SK-N-DZ (cell line): ENCODE results near the gene INSYN2B.
A peak's percentile ranks its signal among the peaks of the same experiment; 100 is the strongest.

Experiments
- DNase-seq: peaks from one replicate; pipeline ENCODE4 v3.0.0-alpha.2; 2015; ENCODE audit warnings: low spot score

Gene INSYN2B

DNA sequence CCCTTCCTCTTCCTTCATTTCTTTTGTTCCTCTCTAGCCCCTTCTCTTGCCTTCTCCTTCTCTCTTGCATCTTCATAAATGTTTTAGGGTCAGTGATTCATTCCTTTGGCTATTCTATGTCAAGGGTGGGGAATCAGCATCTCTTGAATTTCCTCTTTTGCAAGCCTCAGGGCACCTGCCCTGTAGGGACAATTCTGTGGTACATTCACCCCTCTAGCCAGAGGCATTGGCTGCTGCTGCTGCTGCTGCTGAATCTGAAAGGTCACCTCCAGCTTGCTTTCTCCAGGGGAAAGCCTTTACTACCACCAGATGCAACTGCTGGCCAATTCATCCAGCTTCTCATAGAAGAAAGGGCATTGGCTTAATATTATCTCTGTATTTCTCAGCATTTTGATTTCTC, 87.3 kb downstream of the INSYN2B start:
- no peak for DNase-seq

GRCh38 chr5:169889572-169889971, 90.7 kb downstream of the INSYN2B start:
- no peak for DNase-seq

GRCh38 chr5:169886677-169887076, 93.6 kb downstream of the INSYN2B start:
- DNase-seq: no peak

GRCh38 chr5:169886033-169886432, 94.3 kb downstream of the INSYN2B start:
- DNase-seq: no peak

- DNase-seq: no peak
Observed at GRCh38 chr5:169881702-169882303, 98.5 kb downstream of the INSYN2B start.

DNA sequence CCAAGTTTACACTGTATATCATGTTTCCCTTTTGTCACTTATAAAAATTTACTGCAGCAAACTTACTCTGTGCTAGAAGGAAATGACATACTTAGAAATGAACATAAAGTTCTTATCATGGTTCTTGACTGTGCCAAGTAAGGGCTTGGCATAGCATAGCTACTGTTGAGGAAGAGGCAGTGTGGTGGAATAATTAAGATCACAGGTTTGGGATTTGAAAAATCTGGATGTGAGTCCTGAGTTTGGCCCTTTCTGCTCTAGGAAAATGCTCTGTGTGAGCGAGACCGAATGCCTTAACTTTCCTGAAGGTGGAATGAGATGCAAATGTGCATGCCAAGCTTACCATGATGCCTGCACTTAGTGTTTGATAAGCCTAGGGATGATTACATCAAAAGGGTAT, 99.5 kb downstream of the INSYN2B start:
- DNase-seq: no peak

DNA sequence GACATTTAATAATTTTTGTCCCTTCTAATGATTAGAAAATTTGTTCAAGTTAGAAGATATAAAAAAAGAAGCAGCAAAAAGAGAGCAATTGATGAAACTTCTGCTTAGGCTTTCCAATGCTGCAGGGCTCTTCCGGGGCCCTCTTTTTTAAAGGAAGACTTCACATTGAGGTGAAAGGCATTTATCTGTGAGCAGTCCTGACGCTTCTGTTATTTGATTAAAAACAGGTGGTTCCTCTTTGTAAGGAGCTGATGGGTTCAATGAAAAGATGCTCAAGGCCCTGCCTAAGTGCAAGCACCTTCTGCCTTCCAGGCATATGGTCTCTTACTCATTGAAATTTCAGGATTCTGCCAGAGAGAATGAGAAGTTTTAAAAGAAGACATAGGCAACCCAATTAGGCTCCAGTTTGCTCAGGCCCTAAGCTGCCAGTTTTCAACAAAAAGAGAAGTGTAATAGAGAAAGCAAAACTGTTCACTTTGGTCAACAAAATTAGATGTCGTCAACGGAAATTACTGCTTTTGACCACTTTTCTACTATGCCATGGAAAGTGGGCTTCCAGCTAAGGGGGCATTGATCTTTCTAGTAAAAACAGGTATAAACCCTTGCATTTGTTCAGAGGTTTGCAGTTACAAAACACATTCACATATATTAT, 100.2 kb downstream of the INSYN2B start:
- DNase-seq: peak; percentile 19

DNA sequence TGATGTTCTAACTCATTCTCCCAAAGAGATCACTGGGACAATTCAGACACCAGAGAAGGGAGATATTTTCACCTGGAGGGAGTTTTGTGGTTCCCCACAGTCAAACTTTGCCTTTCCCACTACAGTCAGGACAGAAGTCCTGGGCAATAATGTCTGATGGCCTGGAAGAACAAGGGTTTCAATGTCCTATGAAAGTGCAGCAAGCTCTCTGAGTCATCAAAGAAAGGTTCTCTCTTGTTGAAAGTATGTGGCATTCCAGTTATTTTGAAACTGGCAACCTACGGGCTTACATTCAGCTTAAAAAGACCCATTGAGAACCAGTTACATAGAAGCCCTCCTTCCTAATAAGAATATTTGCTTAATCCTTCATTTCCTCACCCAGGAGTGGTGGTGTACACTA, 103.9 kb downstream of the INSYN2B start:
- DNase-seq: no peak

- DNase-seq: no peak
Observed at GRCh38 chr5:169875731-169876130, 104.6 kb downstream of the INSYN2B start.

GRCh38 chr5:169875091-169875728, 105.1 kb downstream of the INSYN2B start:
- DNase-seq: no peak

DNA sequence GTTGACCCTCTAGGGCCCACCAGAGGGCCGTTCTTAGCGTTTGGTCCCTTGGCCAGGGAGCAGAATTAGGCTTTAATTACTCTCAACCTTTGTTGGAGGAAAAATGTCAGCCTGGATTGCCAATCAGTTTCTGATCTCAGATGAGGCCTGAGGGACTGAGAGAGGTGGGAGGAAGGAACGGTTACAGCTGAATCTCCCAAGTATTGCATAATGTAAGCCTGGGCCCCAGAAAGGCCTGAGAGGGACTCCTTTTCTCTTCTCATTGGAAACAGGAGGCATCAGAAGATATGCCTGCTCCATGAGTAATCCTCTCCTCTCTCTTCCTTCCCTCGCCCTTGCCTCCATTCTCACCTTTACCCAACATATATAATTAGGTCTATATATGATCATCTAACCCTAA, 105.7 kb downstream of the INSYN2B start:
- no peak for DNase-seq

- DNase-seq: no peak
Observed at GRCh38 chr5:169873642-169874041, 106.7 kb downstream of the INSYN2B start.

DNA sequence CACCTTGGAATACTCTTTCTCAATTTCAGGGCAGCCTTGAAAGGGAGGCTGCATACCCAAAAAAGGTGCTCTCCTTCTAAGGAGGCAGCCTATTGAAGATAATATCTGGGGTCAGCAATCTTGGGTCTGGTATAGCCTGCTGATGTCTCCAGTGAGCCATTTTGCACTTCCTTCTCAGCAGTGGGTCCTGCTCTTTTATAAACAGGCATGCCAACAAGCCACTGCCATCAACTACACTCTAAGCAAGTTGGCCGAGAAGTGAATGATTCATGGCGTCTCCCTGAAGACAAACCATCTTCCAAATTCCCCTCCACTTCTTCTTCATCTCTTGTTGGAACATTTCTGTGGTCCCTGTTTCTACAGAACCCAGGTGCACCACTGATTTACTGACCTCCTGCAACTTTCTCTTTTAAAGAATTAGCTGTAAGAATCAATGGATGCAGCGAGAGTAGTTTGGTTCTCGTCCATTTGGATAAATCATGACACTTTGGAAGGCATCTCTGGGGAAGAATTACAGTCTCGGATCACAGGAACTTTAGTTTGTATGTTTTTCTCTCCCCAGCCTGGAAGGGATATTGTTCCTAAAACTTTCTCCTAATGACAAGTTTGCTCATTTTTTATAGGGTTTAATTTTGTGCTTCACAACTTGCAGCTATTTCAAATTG, 108.3 kb downstream of the INSYN2B start:
- DNase-seq: no peak

- DNase-seq: no peak
Observed at GRCh38 chr5:169870211-169870610, 110.1 kb downstream of the INSYN2B start.

DNA sequence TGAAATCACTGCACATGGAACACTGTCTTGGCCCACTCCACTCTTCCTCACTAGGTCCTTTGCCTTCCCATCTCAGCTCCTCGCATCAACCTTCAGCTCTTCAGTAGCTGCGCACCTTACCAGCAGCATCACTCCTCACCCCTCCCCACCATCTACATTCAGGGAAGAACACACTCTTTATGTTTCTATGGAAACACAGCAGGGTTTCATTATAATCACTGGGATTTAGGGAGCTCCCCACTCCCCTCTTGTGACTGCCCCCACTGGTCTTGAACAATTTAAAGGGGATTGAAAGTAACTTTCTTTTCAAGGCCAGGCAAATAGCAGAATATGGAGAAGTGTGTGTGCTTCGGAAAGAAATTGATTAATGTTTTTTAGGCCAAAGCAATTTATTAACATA, 111.2 kb downstream of the INSYN2B start:
- DNase-seq: no peak

- DNase-seq: no peak
Observed at GRCh38 chr5:169867347-169867746, 112.9 kb downstream of the INSYN2B start.

GRCh38 chr5:169864483-169864882, 115.8 kb downstream of the INSYN2B start:
- no peak for DNase-seq

- peak; percentile 76 for DNase-seq
Observed at GRCh38 chr5:169862391-169862811, 117.9 kb downstream of the INSYN2B start.

- no peak for DNase-seq
Observed at GRCh38 chr5:169861934-169862333, 118.4 kb downstream of the INSYN2B start.

DNA sequence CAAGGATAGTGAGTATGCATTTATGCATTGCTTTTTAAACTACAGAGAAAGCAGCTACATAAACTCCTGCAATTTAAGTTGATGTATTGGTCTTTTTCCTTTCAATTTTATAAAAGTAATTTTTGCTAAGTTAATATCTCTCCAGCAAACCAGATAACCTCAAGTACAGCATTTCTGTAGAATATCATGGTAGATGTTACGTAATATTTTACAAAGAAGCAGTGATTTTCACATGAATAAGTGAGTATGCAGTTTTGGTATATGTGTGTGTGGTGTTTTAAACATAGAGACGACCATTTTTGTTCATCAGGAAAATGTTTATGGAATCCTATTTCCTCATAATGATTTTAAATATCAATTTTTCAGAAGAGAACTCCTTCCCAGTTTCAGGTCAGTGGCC, 118.9 kb downstream of the INSYN2B start:
- no peak for DNase-seq

- no peak for DNase-seq
Observed at GRCh38 chr5:169860585-169860984, 119.7 kb downstream of the INSYN2B start.

GRCh38 chr5:169856571-169856970, 123.7 kb downstream of the INSYN2B start:
- DNase-seq: peak; percentile 31
